B cell (primary cell): ENCODE data around the gene PCDHGA8. TPM values are rescaled to one million over a fixed set of nuclear protein-coding genes. Genes with fewer than 3 reads are reported as not detected.

ENCODE experiments used
- ATAC-seq: fragments of 200-7000 bp; cut with Tn5 transposase; one replicate; pipeline ENCODE4 v1.10.0; 2021; ENCODE audit warnings: low read depth, mild to moderate bottlenecking, moderate number of reproducible peaks, moderate library complexity
- CTCF ChIA-PET: fragments of 350-600 bp; sonication (Branson Sonifier 250); formaldehyde crosslinking; loops from one replicate; lab custom pipeline; 2021; ENCODE audit warnings: antibody characterized with exemption, inconsistent platforms; lab: Charles Lee
- POLR2A ChIA-PET: fragments of 350-600 bp; sonication (Branson Sonifier 250); formaldehyde crosslinking; loops from one replicate; lab custom pipeline; 2021; ENCODE audit warnings: antibody characterized with exemption; lab: Charles Lee
- DNase-seq: peaks from one replicate; pipeline ENCODE4 v3.0.0; 2013
- H2AFZ ChIP-seq: 2 replicates; pipeline ENCODE4 v1.6.1; 2012; ENCODE audit warnings: mild to moderate bottlenecking, low read depth, low read length; ENCODE audit not compliant: insufficient read depth, poor library complexity, severe bottlenecking
- H3K27ac ChIP-seq, 2 donors: 1 replicate in 1 of 2; 2 replicates in 1 of 2; pipeline ENCODE4 v1.5.1; 2012 to 2013; ENCODE audit warnings: low read length in 2 of 2, mild to moderate bottlenecking in 2 of 2, moderate library complexity in 1 of 2
- H3K27me3 ChIP-seq, 4 experiments: fragments of 200-600 bp in 1 of 4; sonication (generic) in 1 of 4; replicated peaks in 1 of 4; 1 replicate in 2 of 4; 2 replicates in 2 of 4; pipeline versions ENCODE4 v1.6.1 to v1.7.0; 2013 to 2016; ENCODE audit warnings: low read length in 3 of 4, mild to moderate bottlenecking in 2 of 4, mixed read lengths in 1 of 4, moderate library complexity in 1 of 4; ENCODE audit not compliant: insufficient read depth in 4 of 4, control insufficient read depth in 3 of 4; ENCODE audit errors: control extremely low read depth in 1 of 4
- H3K36me3 ChIP-seq, 2 experiments: replicated peaks in 1 of 2; 1 replicate in 1 of 2; 2 replicates in 1 of 2; pipeline versions ENCODE4 v1.6.1 to v1.7.1; 2013; ENCODE audit warnings: low read length in 1 of 2; ENCODE audit not compliant: insufficient read depth in 2 of 2, control insufficient read depth in 1 of 2; ENCODE audit errors: control extremely low read depth in 1 of 2, extremely low read depth in 1 of 2
- H3K4me1 ChIP-seq, 2 donors: fragments of 200-600 bp in 1 of 2; sonication (generic) in 1 of 2; 1 replicate in 1 of 2; 2 replicates in 1 of 2; pipeline versions ENCODE4 v1.5.1 to v1.6.1; 2013 to 2017; ENCODE audit warnings: low read length in 2 of 2; ENCODE audit not compliant: control insufficient read depth in 2 of 2, insufficient read depth in 2 of 2
- H3K4me2 ChIP-seq: replicated peaks from 2 replicates; pipeline ENCODE3; 2012; ENCODE audit warnings: mild to moderate bottlenecking, low read depth, low read length; ENCODE audit not compliant: poor library complexity, severe bottlenecking
- H3K4me3 ChIP-seq, 5 experiments: fragments of 200-600 bp in 1 of 5; sonication (generic) in 1 of 5; 1 replicate in 3 of 5; 2 replicates in 2 of 5; pipeline versions ENCODE4 v1.5.1 to v1.7.0; 2011 to 2016; ENCODE audit warnings: low read length in 4 of 5, mild to moderate bottlenecking in 4 of 5, low read depth in 2 of 5, control low read depth in 1 of 5, moderate library complexity in 1 of 5; ENCODE audit not compliant: insufficient read depth in 1 of 5; ENCODE audit errors: control extremely low read depth in 1 of 5, extremely low read depth in 1 of 5
- H3K79me2 ChIP-seq: fragments of 200-600 bp; sonication (generic); one replicate; pipeline ENCODE4 v1.6.0; 2016; ENCODE audit warnings: low read length; ENCODE audit not compliant: control insufficient read depth, insufficient read depth
- H3K9ac ChIP-seq: fragments of 200-600 bp; sonication (generic); 2 replicates; pipeline ENCODE4 v1.6.1; 2017; ENCODE audit warnings: mild to moderate bottlenecking, low read length, moderate library complexity
- H3K9me3 ChIP-seq, 3 donors: one replicate each; pipeline versions ENCODE4 v1.6.1 to v1.7.1; 2013; ENCODE audit warnings: low read length in 2 of 3; ENCODE audit not compliant: control insufficient read depth in 2 of 3, insufficient read depth in 1 of 3; ENCODE audit errors: control extremely low read depth in 1 of 3
- H4K20me1 ChIP-seq: 2 replicates; pipeline ENCODE4 v1.6.0; 2012; ENCODE audit warnings: mild to moderate bottlenecking, low read length; ENCODE audit not compliant: insufficient read depth, control insufficient read depth, poor library complexity, severe bottlenecking
- H3K27ac Mint-ChIP-seq: one replicate; pipeline ENCODE4 v1.8.0; 2021; ENCODE audit warnings: mixed read lengths
- H3K27me3 Mint-ChIP-seq: one replicate; pipeline ENCODE4 v1.8.0; 2021; ENCODE audit warnings: mixed read lengths
- H3K4me1 Mint-ChIP-seq: one replicate; pipeline ENCODE4 v1.8.0; 2021; ENCODE audit warnings: mixed read lengths
- H3K4me3 Mint-ChIP-seq: one replicate; pipeline ENCODE4 v1.8.0; 2021; ENCODE audit warnings: mixed read lengths
- H3K9me3 Mint-ChIP-seq: one replicate; pipeline ENCODE4 v1.8.0; 2022; ENCODE audit warnings: mixed read lengths; ENCODE audit not compliant: insufficient read depth
- CTCF ChIP-seq: fragments of 200-600 bp; IDR thresholded peaks from one replicate; pipeline ENCODE4 v1.8.0; 2022; ENCODE audit warnings: antibody characterized with exemption, mild to moderate bottlenecking
- EZH2 ChIP-seq: IDR thresholded peaks from 2 replicates; pipeline ENCODE4 v1.6.1; 2012; ENCODE audit warnings: borderline replicate concordance, low read depth, mild to moderate bottlenecking, moderate library complexity, low read length; ENCODE audit not compliant: insufficient read depth, poor library complexity, severe bottlenecking
- WGBS: methylation state at CpG from one replicate; pipeline ENCODE4 v1.1.5; 2013; ENCODE audit warnings: missing lambda C conversion rate; ENCODE audit not compliant: insufficient coverage; 5-methylcytosine and 5-hydroxymethylcytosine counted together
- intact Hi-C: fragments of 100-400 bp; cut with micrococcal nuclease; formaldehyde crosslinking; loops from one replicate; pipeline ENCODE4 v1.10.0; 2022
- polyA plus RNA-seq: library from polyadenylated mRNA; depleted of rRNA; stranded (reverse); fragments of >200 nt; gene quantifications from 2 replicates; pipeline ENCODE4 v1.2.3, GENCODE V29; 2012
- total RNA-seq, 2 donors: library from RNA; stranded (reverse); fragments of 120-200 nt in 1 of 2; gene quantifications; 1 replicate in 1 of 2; 2 replicates in 1 of 2; pipeline versions ENCODE4 v1.2.3 to v1.2.4, GENCODE V29; 2013 to 2022

The PCDHGA8 gene
- total and polyA plus RNA-seq, 2 donors (not counting 1 experiment from before 2014, with no cell fraction given), result 0.21 to 1.2 TPM

GRCh38 chr5:141434006-141434405 lies 41.6 kb downstream of the PCDHGA8 start:
- Mint-ChIP-seq H3K4me1 (peaks cover 7% of the 10 kb centered on the region), H3K4me3 (no peak overlapping the region), H3K9me3 (peaks cover 3% of the 10 kb centered on the region), H3K27me3 (peaks cover 26% of the 10 kb centered on the region), H3K27ac (no peak overlapping the region)
- ChIA-PET POLR2A (no interaction called here), CTCF (interaction anchor here (1.5 kb wide), 1 partner anchor 133 kb away, joined by 3 read pairs; no protein-coding TSS in a partner anchor)
- peaks cover 0 to 36% (median 20%) of the 10 kb centered on the region in 4 experiments for H3K27me3 ChIP-seq
- TF ChIP-seq EZH2 (no peak), CTCF (no peak)
- no CpG with 5 or more reads among the region's 2 CpGs for WGBS
- H3K79me2 ChIP-seq, result no peaks in the 10 kb centered on the region
- H3K9ac ChIP-seq, result no peak overlapping the region
- ATAC-seq (no peak), DNase-seq (no peak)
- H3K4me1 ChIP-seq, result peaks cover 15 to 17% of the 10 kb centered on the region in 2 donors
- no peak overlapping the region for H2AFZ ChIP-seq
- peaks cover 0 to 36% (median 26%) of the 10 kb centered on the region in 3 donors for H3K9me3 ChIP-seq
- intact Hi-C loops, result no loop called here
- no peaks in the 10 kb centered on the region for H3K36me3 ChIP-seq
- H4K20me1 ChIP-seq, result no peaks in the 10 kb centered on the region
- H3K27ac ChIP-seq, result no peak overlapping the region
- no peak overlapping the region for H3K4me3 ChIP-seq
- H3K4me2 ChIP-seq, result no peak overlapping the region

- no peaks in the 10 kb centered on the region for H3K79me2 ChIP-seq
- ChIA-PET CTCF (no interaction called here), POLR2A (no interaction called here)
- ATAC-seq, result no peak
- H4K20me1 ChIP-seq, result no peaks in the 10 kb centered on the region
- H3K36me3 ChIP-seq, result no peaks in the 10 kb centered on the region
- H3K27me3 ChIP-seq, result peaks cover 0 to 19% (median 2%) of the 10 kb centered on the region in 4 experiments
- H3K4me1 ChIP-seq, result no peaks in the 10 kb centered on the region
- TF ChIP-seq CTCF, result no peak
- TF ChIP-seq EZH2, result no peak
- no CpG with 5 or more reads among the region's 2 CpGs for WGBS
- Mint-ChIP-seq H3K4me3 (no peak overlapping the region), H3K27ac (no peak overlapping the region), H3K4me1 (no peaks in the 10 kb centered on the region), H3K27me3 (peaks cover 12% of the 10 kb centered on the region), H3K9me3 (peaks cover 2% of the 10 kb centered on the region)
- no peak overlapping the region for H3K4me3 ChIP-seq
- peaks cover 0 to 30% (median 6%) of the 10 kb centered on the region in 3 donors for H3K9me3 ChIP-seq
- no peak overlapping the region for H3K9ac ChIP-seq
- H2AFZ ChIP-seq, result no peak overlapping the region
- H3K4me2 ChIP-seq, result no peak overlapping the region
- intact Hi-C loops, result no loop called here
- DNase-seq, result no peak
- no peak overlapping the region for H3K27ac ChIP-seq
Observed at GRCh38 chr5:141437221-141437620, 44.8 kb downstream of the PCDHGA8 start.
